ENCODE results near the gene PAIP1.
"Not testable (repeated sequence)": the region's sequence is repeated elsewhere in the genome, so short reads cannot be mapped to it uniquely, and the experiment has no call there.

PAIP1 gene

GRCh38 chr5:43556857-43557542 lies at the start of gene PAIP1:
Gene PAIP1, minus strand, starts transcription at chr5:43557077. Its CDS starts 231 bp downstream, at chr5:43556846.
- FAIRE-seq (peak; percentile 87), DNase-seq (ENCODE audit: insufficient read length, low spot score) (peak; percentile 79)

- FAIRE-seq (no peak), DNase-seq (ENCODE audit: insufficient read length, low spot score) (no peak)
These were observed 49.5 kb upstream of the PAIP1 start for GRCh38 chr5:43606351-43606750.

- no peak for DNase-seq (ENCODE audit: insufficient read length, low spot score)
- no peak for FAIRE-seq
These were observed 47.8 kb upstream of the PAIP1 start for GRCh38 chr5:43604699-43605098.

GRCh38 chr5:43603344-43604217 lies 46.7 kb upstream of the PAIP1 start:
- DNase-seq (ENCODE audit: insufficient read length, low spot score) (peak; percentile 28), FAIRE-seq (peak; percentile 70)

GRCh38 chr5:43602461-43603343 lies 45.8 kb upstream of the PAIP1 start, which contains the start of gene NNT:
Gene NNT, plus strand, starts transcription at chr5:43603180. Its CDS starts 6,016 bp downstream, at chr5:43609196.
- peak; percentile 60 for DNase-seq (ENCODE audit: insufficient read length, low spot score)

GRCh38 chr5:43601454-43602260 lies 44.8 kb upstream of the PAIP1 start:
- DNase-seq (ENCODE audit: insufficient read length, low spot score): no peak
- peak; percentile 62 for FAIRE-seq

More at GRCh38 chr5:43602461-43603343, 45.8 kb upstream of the PAIP1 start, which contains the start of gene NNT:
- peak; percentile 66 for FAIRE-seq

GRCh38 chr5:43598927-43599326 lies 42.0 kb upstream of the PAIP1 start:
- DNase-seq (ENCODE audit: insufficient read length, low spot score); FAIRE-seq: not testable (repeated sequence)

GRCh38 chr5:43592363-43592762 lies 35.5 kb upstream of the PAIP1 start:
- FAIRE-seq (peak; percentile 55), DNase-seq (ENCODE audit: insufficient read length, low spot score) (no peak)

GRCh38 chr5:43590700-43591099 lies 33.8 kb upstream of the PAIP1 start:
- no peak for DNase-seq (ENCODE audit: insufficient read length, low spot score)
- no peak for FAIRE-seq

GRCh38 chr5:43589310-43589709 lies 32.4 kb upstream of the PAIP1 start:
- FAIRE-seq: no peak
- no peak for DNase-seq (ENCODE audit: insufficient read length, low spot score)

- FAIRE-seq: no peak
- no peak for DNase-seq (ENCODE audit: insufficient read length, low spot score)
These were observed 32.0 kb upstream of the PAIP1 start for GRCh38 chr5:43588842-43589241.

GRCh38 chr5:43584166-43584699 lies 27.4 kb upstream of the PAIP1 start:
- DNase-seq (ENCODE audit: insufficient read length, low spot score): no peak
- no peak for FAIRE-seq

GRCh38 chr5:43583724-43584123 lies 26.8 kb upstream of the PAIP1 start:
- DNase-seq (ENCODE audit: insufficient read length, low spot score) (no peak), FAIRE-seq (no peak)

GRCh38 chr5:43582082-43583005 lies 25.5 kb upstream of the PAIP1 start:
- FAIRE-seq (no peak), DNase-seq (ENCODE audit: insufficient read length, low spot score) (no peak)

GRCh38 chr5:43581398-43581797 lies 24.5 kb upstream of the PAIP1 start:
- DNase-seq (ENCODE audit: insufficient read length, low spot score) (no peak), FAIRE-seq (no peak)

- FAIRE-seq; DNase-seq (ENCODE audit: insufficient read length, low spot score): not testable (repeated sequence)
These were observed 23.7 kb upstream of the PAIP1 start for GRCh38 chr5:43580402-43581210.

- FAIRE-seq (peak; percentile 33), DNase-seq (ENCODE audit: insufficient read length, low spot score) (no peak)
These were observed 16.2 kb upstream of the PAIP1 start for GRCh38 chr5:43573058-43573457.

- DNase-seq (ENCODE audit: insufficient read length, low spot score): no peak
- no peak for FAIRE-seq
These were observed 15.5 kb upstream of the PAIP1 start for GRCh38 chr5:43572357-43572756.

All from GM19239 (cell line).